IMR-90 (cell line): Measurements from ENCODE around the gene YJEFN3.

Source experiments
- BHLHE40 ChIP-seq: fragments of 150-350 bp; IDR thresholded peaks from 2 replicates; pipeline ENCODE4 v1.6.1; 2016; ENCODE audit warnings: mild to moderate bottlenecking, low read depth, low read length
- CEBPB ChIP-seq: IDR thresholded peaks from 2 replicates; pipeline ENCODE4 v1.6.1; 2012; ENCODE audit warnings: low read depth, low read length, improper control_type of control experiment
- CTCF ChIP-seq: conservative IDR thresholded peaks from 2 replicates; pipeline ENCODE4 v1.5.1; 2012; ENCODE audit warnings: mild to moderate bottlenecking, low read depth, low read length, improper control_type of control experiment
- MXI1 ChIP-seq: IDR thresholded peaks from 2 replicates; pipeline ENCODE4 v1.6.1; 2012; ENCODE audit warnings: low read depth, mild to moderate bottlenecking, low read length, moderate library complexity, borderline replicate concordance
- RAD21 ChIP-seq: IDR thresholded peaks from 2 replicates; pipeline ENCODE4 v1.6.1; 2012; ENCODE audit warnings: low read length, improper control_type of control experiment
- RFX5 ChIP-seq: IDR thresholded peaks from 2 replicates; pipeline ENCODE4 v1.8.0; 2012; ENCODE audit warnings: low read depth, mild to moderate bottlenecking, low read length, moderate library complexity
- SMC3 ChIP-seq: fragments of 150-350 bp; IDR thresholded peaks from 2 replicates; pipeline ENCODE4 v1.6.1; 2016; ENCODE audit warnings: low read depth, mild to moderate bottlenecking, antibody characterized with exemption, low read length, moderate library complexity

GRCh38 chr19:19485161-19485997 is 43.3 kb upstream of the YJEFN3 start:
- TF ChIP-seq BHLHE40 (no peak), RFX5 (no peak), MXI1 (no peak), CTCF (no peak), SMC3 (no peak), CEBPB (peak; percentile 40; the same call in 1 of the 2 replicates), RAD21 (no peak; the same call in 1 of the 2 replicates)
